ENCODE results near the gene LRRC74B. TPM values are rescaled to one million over a fixed set of nuclear protein-coding genes. Genes with fewer than 3 reads are reported as not detected.
"Not testable (repeated sequence)": the region's sequence is repeated elsewhere in the genome, so short reads cannot be mapped to it uniquely, and the experiment has no call there.

Gene LRRC74B
- total RNA-seq, 1 experiment from 2014 or later: not detected

DNA sequence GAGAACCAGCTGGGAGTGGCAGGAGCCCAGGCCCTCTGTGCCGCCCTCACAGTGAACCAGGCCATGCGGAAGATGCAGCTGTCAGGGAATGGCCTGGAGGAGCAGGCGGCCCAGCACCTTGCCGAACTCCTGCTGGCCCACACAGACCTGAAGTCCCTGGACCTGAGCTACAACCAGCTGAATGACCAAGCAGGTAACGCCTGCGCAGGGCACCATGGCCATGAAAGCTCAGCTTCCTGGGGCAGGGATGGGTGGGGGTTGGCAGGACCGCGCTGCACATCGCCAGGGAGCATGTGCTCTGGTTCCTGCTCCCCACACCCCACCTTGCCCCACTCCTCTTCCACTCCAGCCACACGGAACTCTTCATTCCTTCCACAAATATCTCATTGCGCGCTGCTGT lies 3.2 kb downstream of the LRRC74B start:
- CTCF ChIA-PET; BruUV-seq (replicated peaks): not testable (repeated sequence)

DNA sequence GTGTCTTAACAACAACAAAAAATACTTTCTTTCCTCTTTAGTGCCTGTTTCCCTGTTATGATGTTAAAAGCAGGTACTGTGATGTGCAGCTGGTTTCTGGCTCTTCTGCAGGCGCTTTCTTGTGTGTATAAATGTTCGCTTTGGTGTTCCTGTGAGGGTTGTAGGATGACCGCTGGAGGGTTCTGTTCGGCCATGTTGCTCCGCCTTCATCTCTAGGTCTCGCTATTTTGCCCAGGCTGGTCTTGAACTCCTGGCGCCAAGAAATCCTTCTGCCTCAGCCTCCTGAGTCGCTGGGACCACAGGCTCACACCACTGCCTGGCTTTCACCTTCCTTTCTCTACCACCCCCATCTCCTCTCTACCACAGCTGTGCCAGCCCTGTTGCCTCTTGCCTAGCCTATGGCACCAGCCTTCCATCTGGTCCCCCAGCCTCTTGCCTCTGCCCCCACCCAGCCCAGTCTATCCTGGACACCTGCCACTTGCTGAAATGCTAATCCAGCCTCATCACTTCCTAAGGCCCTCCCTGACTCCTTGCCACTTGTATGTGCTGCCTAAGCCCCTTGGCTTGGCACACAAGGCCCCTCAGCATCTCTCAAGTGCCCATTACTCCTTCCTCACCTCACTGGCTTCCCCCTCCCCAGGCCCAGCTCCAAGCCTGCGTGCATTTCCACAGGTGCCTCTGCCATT lies 5.5 kb downstream of the LRRC74B start:
- ChIA-PET CTCF (no interaction called here), POLR2A (ENCODE audit: unreplicated experiment) (no interaction called here)
- H3K36me3 ChIP-seq (ENCODE audit: low read depth, low read length): no peaks in the 10 kb centered on the region
- no peaks in the 10 kb centered on the region for H3K9me3 ChIP-seq (ENCODE audit: low read length)
- no TSS peak for BruUV-seq (replicated peaks)
- no peak overlapping the region for H3K4me2 ChIP-seq (ENCODE audit: low read length)
- H3K27ac ChIP-seq (ENCODE audit: low read length): no peak overlapping the region
- H3K79me2 ChIP-seq (ENCODE audit: low read length): no peaks in the 10 kb centered on the region
- no peak overlapping the region for H3K4me3 ChIP-seq (ENCODE audit: low read length)
- TF ChIP-seq EZH2phosphoT487 (IDR thresholded peaks at IDR 0.05; ENCODE audit: borderline replicate concordance, low read length) (no peak), EZH2 (IDR thresholded peaks at IDR 0.05; ENCODE audit: low read length, unreplicated experiment) (no peak)
- TF ChIP-seq, protein P1, sequence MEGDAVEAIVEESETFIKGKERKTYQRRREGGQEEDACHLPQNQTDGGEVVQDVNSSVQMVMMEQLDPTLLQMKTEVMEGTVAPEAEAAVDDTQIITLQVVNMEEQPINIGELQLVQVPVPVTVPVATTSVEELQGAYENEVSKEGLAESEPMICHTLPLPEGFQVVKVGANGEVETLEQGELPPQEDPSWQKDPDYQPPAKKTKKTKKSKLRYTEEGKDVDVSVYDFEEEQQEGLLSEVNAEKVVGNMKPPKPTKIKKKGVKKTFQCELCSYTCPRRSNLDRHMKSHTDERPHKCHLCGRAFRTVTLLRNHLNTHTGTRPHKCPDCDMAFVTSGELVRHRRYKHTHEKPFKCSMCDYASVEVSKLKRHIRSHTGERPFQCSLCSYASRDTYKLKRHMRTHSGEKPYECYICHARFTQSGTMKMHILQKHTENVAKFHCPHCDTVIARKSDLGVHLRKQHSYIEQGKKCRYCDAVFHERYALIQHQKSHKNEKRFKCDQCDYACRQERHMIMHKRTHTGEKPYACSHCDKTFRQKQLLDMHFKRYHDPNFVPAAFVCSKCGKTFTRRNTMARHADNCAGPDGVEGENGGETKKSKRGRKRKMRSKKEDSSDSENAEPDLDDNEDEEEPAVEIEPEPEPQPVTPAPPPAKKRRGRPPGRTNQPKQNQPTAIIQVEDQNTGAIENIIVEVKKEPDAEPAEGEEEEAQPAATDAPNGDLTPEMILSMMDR (conservative IDR thresholded peaks at IDR 0.05; ENCODE audit: low read depth, low read length): no peak
- H3K9me2 ChIP-seq (replicated peaks; ENCODE audit: low read length): no peaks in the 10 kb centered on the region
- ATAC-seq (no peak), DNase-seq (no peak)
- H3K9ac ChIP-seq (ENCODE audit: low read length): no peak overlapping the region
- no peaks in the 10 kb centered on the region for H3K27me3 ChIP-seq (ENCODE audit: low read length)
- H2AFZ ChIP-seq (ENCODE audit: low read length): no peak overlapping the region
- intact Hi-C loops (cut with micrococcal nuclease): no loop called here
- H4K20me1 ChIP-seq (ENCODE audit: low read length): no peaks in the 10 kb centered on the region
- H3K4me1 ChIP-seq (ENCODE audit: insufficient read depth, low read length): no peaks in the 10 kb centered on the region
- H3F3A ChIP-seq (ENCODE audit: low read length, unreplicated experiment): no peaks in the 10 kb centered on the region

More for the DNA sequence above, 3.2 kb downstream of the LRRC74B start:
- H3K27me3 ChIP-seq (ENCODE audit: low read length); H3K4me2 ChIP-seq (ENCODE audit: low read length); H3K9me2 ChIP-seq (replicated peaks; ENCODE audit: low read length); H3K79me2 ChIP-seq (ENCODE audit: low read length); DNase-seq; intact Hi-C loops (cut with micrococcal nuclease); POLR2A ChIA-PET (ENCODE audit: unreplicated experiment); H3K4me3 ChIP-seq (ENCODE audit: low read length); H4K20me1 ChIP-seq (ENCODE audit: low read length); H3F3A ChIP-seq (ENCODE audit: low read length, unreplicated experiment); H3K9ac ChIP-seq (ENCODE audit: low read length); H3K9me3 ChIP-seq (ENCODE audit: low read length); H2AFZ ChIP-seq (ENCODE audit: low read length); ATAC-seq; H3K36me3 ChIP-seq (ENCODE audit: low read depth, low read length); H3K27ac ChIP-seq (ENCODE audit: low read length): not testable (repeated sequence)
- peaks cover 12% of the 10 kb centered on the region for H3K4me1 ChIP-seq (ENCODE audit: insufficient read depth, low read length)

DNA sequence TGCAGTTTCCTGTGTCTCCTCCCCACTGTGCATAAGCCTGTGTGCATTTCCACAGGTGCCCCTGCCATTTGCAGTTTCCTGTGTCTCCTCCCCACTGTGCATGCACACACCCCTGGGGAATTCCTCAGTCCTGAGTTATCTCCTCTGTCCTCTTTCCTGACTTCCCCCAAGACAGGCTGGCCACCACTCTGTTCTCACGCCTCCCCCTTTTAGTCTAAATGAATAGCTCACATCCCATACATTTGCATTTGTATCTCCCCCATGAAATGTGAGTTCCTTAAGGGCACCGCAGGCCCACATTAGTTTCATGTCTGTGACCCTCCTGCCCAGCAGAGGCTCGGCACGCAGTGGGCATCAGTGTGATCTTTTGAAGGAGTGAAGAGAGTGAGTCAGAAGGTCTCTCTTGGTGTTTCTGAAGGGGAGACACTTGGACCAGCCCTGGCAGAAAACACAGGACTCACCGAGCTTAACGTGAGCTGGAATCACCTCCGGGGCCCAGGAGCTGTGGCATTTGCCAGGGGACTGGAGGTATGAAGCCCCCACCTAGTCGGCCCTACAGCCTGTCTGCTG lies 6.2 kb downstream of the LRRC74B start:
- Histone ChIP-seq H3K9me3 (ENCODE audit: low read length) (no peaks in the 10 kb centered on the region), H3K4me3 (ENCODE audit: low read length) (no peak overlapping the region), H3F3A (ENCODE audit: low read length, unreplicated experiment) (no peaks in the 10 kb centered on the region), H4K20me1 (ENCODE audit: low read length) (no peaks in the 10 kb centered on the region), H3K9me2 (replicated peaks; ENCODE audit: low read length) (no peaks in the 10 kb centered on the region), H3K27ac (ENCODE audit: low read length) (no peak overlapping the region), H3K4me1 (ENCODE audit: insufficient read depth, low read length) (no peaks in the 10 kb centered on the region), H3K9ac (ENCODE audit: low read length) (no peak overlapping the region), H2AFZ (ENCODE audit: low read length) (no peak overlapping the region), H3K79me2 (ENCODE audit: low read length) (no peaks in the 10 kb centered on the region), H3K36me3 (ENCODE audit: low read depth, low read length) (no peaks in the 10 kb centered on the region), H3K27me3 (ENCODE audit: low read length) (no peaks in the 10 kb centered on the region), H3K4me2 (ENCODE audit: low read length) (no peak overlapping the region)
- no peak for TF ChIP-seq EZH2 (IDR thresholded peaks at IDR 0.05; ENCODE audit: low read length, unreplicated experiment)
- TF ChIP-seq, protein P1 (conservative IDR thresholded peaks at IDR 0.05; ENCODE audit: low read depth, low read length): no peak
- TF ChIP-seq EZH2phosphoT487 (IDR thresholded peaks at IDR 0.05; ENCODE audit: borderline replicate concordance, low read length): no peak
- POLR2A ChIA-PET (ENCODE audit: unreplicated experiment): interaction anchor here (0.6 kb wide), 1 partner anchor 115 kb away, joined by 3 read pairs; no protein-coding TSS in a partner anchor
- ATAC-seq (no peak), DNase-seq (no peak)
- intact Hi-C loops (cut with micrococcal nuclease): no loop called here
- CTCF ChIA-PET: no interaction called here
- no TSS peak for BruUV-seq (replicated peaks)

All from PC-3 (cell line).